NOMO-1 (cell line): Measurements from ENCODE around the gene TMCO6.
"Not testable (repeated sequence)": the region's sequence is repeated elsewhere in the genome, so short reads cannot be mapped to it uniquely, and the experiment has no call there.

Experiments used
- DNase-seq, 2 experiments: peaks; one replicate each; lab custom pipeline; 2025; ENCODE audit not compliant: unreplicated experiment in 2 of 2; lab: John Stamatoyannopoulos, UW

TMCO6 gene

DNA sequence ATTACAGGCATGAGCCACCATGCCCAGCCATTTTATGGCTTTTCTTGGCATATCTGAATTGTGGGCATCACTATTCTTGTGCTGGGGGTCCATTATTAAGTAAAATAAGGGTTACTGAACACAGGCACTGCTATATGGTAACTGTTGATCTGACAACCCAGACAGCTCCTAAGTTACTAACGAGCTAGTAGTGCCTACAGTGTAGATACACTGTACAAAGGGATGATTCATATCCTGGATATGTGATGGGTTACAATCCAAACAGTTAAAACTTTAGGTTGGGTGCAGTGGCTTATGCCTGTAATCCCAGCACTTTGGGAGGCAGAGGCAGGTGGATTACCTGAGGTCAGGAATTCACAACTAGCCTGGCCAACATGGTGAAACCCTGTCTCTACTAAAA, 10.5 kb upstream of the TMCO6 start:
- DNase-seq, result no peak

DNA sequence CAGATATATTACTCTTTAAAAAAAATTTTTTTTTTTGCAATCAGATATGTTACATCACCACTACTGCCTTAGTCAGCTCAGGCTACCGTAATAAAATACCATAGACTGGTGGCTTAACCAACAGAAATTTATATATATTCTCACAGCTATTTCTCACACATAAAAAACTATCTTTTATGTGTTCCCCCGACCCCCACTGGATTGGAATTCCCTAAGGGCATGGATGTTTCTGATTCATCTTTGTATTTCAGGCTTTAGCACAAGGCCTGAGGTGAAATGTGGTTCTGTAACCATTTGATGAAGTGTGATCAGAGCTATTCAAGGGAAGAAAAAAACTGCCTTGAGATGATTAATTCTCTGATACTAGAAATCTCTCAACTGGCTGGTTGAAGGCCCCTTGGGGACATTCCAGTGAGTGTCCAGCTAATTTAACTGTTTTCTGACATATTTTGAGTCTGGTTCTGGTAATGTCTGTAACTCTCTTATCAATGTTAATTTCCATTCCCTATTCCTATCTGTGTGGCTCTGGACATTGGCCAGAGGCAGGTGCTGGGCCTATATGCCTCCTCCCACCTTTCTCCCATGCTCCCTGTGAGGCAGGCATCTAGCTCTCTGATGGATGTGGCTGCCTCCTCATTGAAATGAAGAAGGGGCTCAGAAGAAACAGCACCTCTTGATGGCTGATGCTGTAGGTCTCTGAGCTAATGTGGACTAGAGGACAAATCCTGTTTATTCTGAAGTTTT, 8.8 kb upstream of the TMCO6 start:
- peak in 1 of 2 experiments; percentile 26 for DNase-seq

DNA sequence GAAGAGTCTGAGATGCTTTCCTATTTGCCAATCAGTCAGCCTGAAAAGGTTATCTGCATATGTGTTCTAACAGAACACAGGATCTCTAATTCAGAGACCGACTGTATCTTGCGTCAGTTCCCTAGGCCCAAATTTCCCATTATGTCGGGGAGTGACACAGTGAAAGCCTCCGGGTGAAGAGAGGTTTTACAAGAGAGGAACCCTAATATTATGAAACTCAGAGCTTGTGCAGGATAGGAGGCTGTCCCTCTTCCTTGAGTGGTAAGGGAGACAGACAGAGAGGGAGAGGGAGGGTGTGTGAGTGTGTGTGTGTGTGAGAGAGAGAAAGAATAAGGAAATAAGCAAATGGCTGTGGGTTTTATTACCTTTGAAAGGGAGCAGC, 8.2 kb upstream of the TMCO6 start:
- peak; percentile 67 to 81 for DNase-seq

DNA sequence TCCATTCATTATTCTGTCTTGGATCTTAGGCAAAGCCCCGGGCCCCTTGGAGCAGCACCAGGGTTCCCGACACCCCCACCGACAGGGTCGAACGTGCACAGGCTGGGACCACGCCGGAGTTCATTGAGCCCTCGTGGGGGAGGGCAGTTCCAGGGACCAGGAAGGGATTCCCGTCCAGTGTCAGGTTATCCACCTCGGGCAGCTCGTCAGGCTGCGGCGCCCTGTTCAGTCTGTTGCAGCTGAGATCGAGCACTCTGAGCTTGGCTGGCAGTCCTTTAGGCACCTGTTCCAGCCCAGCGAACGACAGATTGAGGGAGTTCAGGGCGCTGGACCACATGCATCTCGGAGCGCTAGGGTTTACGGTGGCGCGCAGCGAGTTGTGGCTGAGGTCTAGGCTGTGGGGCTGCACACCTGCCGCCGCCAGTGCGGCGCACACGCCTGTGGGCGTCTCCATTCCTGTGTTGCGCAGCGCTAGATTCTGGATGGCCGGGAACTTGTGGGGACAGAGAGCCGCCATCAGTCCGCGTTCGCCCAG, 7.4 kb upstream of the TMCO6 start:
- no peak for DNase-seq

GRCh38 chr5:140632366-140633020, 6.8 kb upstream of the TMCO6 start:
- DNase-seq, result no peak

GRCh38 chr5:140633021-140633471, 6.2 kb upstream of the TMCO6 start, which contains the start of gene CD14:
Gene CD14, minus strand, starts transcription at chr5:140633175. Its CDS starts 104 bp downstream, at chr5:140633071.
- DNase-seq, result no peak

DNA sequence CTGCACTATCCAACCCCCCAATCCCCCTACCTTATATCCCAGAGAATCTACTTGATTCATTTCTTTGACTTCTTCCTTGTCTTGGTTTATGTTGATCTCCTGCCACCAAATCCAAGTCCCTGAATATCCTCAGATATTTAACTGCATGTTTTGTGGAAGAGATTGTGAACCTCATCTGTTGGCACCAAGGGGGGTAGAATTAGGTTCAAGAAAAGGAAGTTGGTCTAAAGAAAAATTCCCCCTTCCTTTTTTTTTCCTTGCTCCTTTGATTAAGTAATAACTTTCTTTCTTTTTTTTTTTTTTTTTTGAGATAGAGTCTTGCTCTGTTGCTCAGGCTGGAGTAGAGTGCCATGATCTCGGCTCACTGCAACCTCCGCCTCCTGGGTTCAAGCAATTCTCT, 5.8 kb upstream of the TMCO6 start:
- no peak for DNase-seq

DNA sequence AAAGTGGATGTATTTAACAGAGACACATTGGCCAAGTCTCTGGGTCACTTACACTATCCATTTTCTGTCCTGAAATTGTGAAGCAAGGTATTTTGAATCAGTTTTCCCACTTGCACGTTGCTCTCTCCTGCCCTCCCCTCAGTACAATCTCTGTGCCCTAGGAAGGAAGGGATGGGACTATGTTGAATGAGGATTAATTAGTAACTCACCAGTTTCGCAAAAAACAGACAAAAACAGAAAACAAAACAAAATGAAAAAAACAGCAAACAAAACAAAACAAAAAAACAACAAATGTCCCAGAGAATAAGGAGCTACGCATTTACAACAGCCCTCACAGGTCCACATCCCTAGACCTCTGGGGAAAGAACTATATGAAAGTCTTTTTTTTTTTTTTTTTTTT, 5.1 kb upstream of the TMCO6 start:
- DNase-seq, result no peak

DNA sequence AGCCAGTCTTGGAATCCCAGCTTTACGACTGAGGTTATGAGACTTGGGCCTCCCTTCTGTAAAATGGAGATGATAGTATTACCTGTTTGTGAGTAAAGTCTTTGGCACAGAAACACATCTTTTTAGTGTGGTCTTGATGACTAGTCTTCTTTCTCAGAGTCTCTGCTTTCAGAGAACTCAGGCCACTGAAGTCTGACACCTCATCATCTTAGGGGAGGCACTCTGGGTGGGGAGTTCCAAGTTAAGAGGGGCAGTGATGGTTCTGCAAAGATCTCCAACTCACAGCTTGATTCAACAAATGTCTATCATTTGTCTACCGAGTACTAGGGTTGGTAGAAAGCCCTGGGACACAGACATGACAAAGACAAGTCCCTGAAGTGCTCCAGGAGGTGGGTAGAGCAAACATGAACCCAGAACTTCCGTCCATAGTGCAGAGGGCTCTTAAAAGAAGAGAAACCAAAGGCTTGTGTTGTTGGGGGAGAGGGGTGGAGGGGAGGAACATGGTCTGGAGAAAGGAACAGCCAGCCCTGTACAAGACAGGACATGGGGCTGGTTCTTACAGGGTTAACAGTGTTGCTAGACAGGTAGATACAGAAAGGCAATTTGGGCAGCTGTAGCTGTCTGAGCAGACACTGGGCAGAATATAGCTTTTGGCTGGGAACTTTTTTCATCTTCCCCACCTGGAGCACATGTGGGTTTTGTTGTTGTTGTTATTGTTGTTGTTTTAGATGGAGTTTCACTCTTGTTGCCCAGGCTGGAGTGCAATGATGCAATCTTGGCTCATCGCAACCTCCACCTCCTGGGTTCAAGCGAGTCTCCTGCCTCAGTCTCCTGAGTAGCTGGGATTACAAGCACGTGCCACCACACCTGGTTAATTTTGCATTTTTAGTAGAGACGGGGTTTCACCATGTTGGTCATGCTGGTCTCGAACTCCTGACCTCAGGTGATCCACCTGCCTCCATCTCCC, 3.7 kb upstream of the TMCO6 start:
- no peak for DNase-seq

GRCh38 chr5:140637371-140638100, 1.7 kb upstream of the TMCO6 start:
- no peak for DNase-seq

DNA sequence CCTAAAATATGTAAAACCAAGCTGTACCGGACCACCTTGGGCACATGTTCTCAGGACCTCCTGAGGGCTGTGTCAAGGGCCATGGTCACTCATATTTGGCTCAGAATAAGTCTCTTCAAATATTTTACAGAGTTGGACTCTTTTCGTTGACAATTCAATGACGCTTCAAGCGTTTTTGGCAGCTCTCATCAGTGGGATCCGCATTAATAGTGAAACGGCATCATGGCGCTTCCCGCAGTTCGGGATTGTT, 428 bp upstream of the TMCO6 start:
- not testable (repeated sequence) for DNase-seq

DNA sequence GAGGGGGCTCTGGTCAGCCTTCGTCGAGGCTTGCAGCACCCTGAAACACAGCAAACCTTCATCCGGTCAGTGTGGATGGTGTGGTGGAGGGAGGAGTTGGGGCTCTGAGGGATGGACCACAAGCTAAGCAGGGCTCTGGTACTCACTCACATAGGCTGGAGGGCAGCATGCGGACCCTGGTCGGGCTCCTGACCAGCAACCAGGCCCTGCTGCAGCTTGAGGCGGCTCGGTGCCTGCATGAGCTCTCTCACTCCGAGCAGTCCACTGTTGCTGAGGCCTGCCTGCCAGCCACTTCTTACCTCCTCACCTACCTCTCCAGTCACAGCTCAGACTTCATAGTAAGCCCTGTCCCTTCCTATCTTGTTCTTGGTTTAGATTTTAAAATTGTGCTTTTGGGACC, 2.5 kb downstream of the TMCO6 start:
- no peak for DNase-seq

DNA sequence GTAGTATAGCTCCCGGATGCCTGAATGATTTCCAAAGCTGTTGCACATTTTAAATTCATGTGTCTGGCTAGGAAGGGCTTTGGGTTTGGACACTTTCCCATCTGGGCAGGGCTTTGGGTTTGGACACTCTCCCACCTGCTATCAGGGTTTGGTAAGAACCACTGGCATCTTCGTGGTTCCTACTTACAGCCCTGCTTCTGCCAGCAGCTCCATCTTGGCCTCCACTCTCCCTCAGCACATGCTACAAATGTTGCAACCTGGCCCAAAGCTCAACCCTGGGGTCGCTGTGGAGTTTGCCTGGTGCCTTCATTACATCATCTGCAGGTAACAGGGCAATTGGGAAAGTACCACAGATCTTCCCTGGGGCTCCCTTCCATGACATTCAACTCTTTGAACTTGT, 3.5 kb downstream of the TMCO6 start:
- no peak for DNase-seq

- no peak for DNase-seq
Observed at GRCh38 chr5:140647042-140647419, 7.8 kb downstream of the TMCO6 start.

GRCh38 chr5:140658870-140659269, 19.6 kb downstream of the TMCO6 start:
- DNase-seq, result no peak

DNA sequence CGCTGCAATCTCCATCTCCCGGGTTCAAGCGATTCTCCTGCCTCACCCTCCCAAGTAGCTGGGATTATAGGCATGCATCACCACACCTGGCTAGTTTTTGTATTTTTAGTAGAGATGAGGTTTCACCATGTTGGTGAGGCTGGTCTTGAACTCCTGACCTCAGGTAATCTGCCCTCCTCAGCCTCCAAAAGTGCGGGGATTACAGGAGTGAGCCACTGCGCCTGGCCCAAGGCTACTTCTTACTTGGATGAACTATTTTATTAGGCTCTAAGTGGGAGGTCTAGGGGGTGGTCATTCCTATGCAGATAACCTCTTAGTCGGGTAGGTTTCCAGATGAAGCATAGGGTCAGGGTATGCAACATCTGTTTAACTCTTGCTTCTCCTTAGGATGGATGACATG, 21.1 kb downstream of the TMCO6 start:
- DNase-seq, result not testable (repeated sequence)

DNA sequence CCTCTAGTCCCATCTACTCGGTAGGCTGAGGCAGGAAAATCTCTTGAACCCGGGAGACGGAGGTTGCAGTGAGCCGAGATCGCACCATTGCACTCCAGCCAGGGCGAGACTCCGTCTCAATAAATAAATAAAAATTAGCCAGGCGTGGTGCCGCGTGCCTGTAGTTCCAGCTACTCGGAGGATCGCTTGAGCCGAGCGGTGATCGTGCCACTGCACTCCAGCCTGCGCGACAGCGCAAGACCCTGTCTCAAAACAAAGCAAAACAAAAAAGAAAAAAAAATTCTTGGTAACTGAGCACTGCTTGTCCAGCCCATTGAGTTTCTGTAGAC, 24.7 kb downstream of the TMCO6 start:
- DNase-seq, result no peak

GRCh38 chr5:140664359-140665119, 25.3 kb downstream of the TMCO6 start, which contains the start of gene WDR55:
Gene WDR55, plus strand, starts transcription at chr5:140664904. Its CDS starts 9 bp downstream, at chr5:140664913.
- DNase-seq, result peak; percentile 96 to 97

GRCh38 chr5:140671035-140671434, 31.8 kb downstream of the TMCO6 start:
- DNase-seq, result not testable (repeated sequence)
